ENCODE measurements around the gene PPP1R15A. TPM values are rescaled to one million over a fixed set of nuclear protein-coding genes. Genes with fewer than 3 reads are reported as not detected.

Gene PPP1R15A
- total and polyA plus RNA-seq, 2 of the 8 experiments (the other 6 are each of a cell fraction or from before 2014, with no cell fraction given) = 4.1 to 14.0 TPM

DNA sequence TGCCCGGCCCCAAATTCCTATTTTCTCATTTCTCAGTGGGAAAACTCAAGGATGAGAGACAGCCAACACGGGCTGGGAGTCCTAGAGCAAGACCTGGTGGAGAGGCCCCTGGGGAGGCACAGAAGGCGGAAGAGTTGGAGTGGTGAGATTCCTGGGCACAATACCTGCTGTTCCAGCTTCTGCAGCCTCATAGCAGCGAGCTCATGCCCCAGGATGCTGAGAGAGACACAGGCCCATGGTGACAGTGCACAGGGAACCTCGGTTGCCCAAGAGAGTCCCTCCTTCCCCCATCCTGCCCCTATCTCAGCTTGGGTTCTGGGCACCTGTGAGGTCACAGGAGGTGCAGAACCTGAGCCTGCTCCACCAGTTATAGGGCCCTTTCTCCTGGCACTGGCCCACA lies 25.0 kb downstream of the PPP1R15A start:
- CTCF ChIA-PET (ENCODE audit: partially characterized antibody) = interaction anchor here (0.6 to 2.1 kb wide), 6 partner anchors 24 to 221 kb away, joined by 3 to 9 read pairs (median 3); partner anchors contain the start of genes CGB7 and DHDH

More for the DNA sequence above, 25.0 kb downstream of the PPP1R15A start:
- POLR2A ChIA-PET (ENCODE audit: partially characterized antibody) = interaction anchor here (1.1 to 5.8 kb wide), 5 partner anchors 12 to 158 kb away, joined by 3 to 75 read pairs (median 4); partner anchors contain the start of genes FTL and PPP1R15A
- Histone ChIP-seq H3K18ac (ENCODE audit: extremely low read depth, low read length) (no peak overlapping the region), H3K79me1 (ENCODE audit: low read depth, low read length) (no peaks in the 10 kb centered on the region), H4K91ac (replicated peaks; ENCODE audit: insufficient read length, low read length) (no peak overlapping the region), H3K14ac (ENCODE audit: insufficient read length) (no peak overlapping the region), H4K8ac (ENCODE audit: extremely low read depth, insufficient read depth, low read length) (no peak overlapping the region), H3K36me3 (ENCODE audit: control insufficient read depth in 2 of 4, insufficient read depth in 4 of 4, low read length in 3 of 4) (0 out of 8 replicates have a peak, but pooled peaks cover 0 to 3% (median under 1%) of the 10 kb centered on the region in 4 experiments), H4K20me1 (replicated peaks in 1 of 2; ENCODE audit: control insufficient read depth in 1 of 2, insufficient read depth in 2 of 2, low read length in 2 of 2) (peaks cover 0 to 1% of the 10 kb centered on the region in 2 experiments), H2BK120ac (replicated peaks; ENCODE audit: low read depth, low read length) (no peak overlapping the region), H2BK12ac (ENCODE audit: low read depth, low read length) (no peak overlapping the region), H2AFZ (ENCODE audit: low read length) (no peak overlapping the region), H3K79me2 (ENCODE audit: control insufficient read depth in 1 of 2, insufficient read depth in 2 of 2, low read length in 2 of 2) (peaks cover 0 to 10% of the 10 kb centered on the region in 2 experiments; a peak in 1 of 4 replicates), H3K9me3 (ENCODE audit: insufficient read depth in 2 of 2, low read depth in 1 of 2, low read length in 1 of 2) (no peaks in the 10 kb centered on the region), H2AK5ac (ENCODE audit: low read depth, low read length) (no peak overlapping the region), H3K56ac (replicated peaks; ENCODE audit: insufficient read length, low read depth, low read length) (no peak overlapping the region), H3K23ac (ENCODE audit: insufficient read length) (no peak overlapping the region), H4K5ac (ENCODE audit: insufficient read length, low read depth, low read length) (no peak overlapping the region), H2BK15ac (ENCODE audit: low read length) (no peak overlapping the region), H3K4me3 (ENCODE audit: extremely low read depth in 1 of 4, insufficient read depth in 2 of 4, low read depth in 3 of 4, low read length in 4 of 4) (no peak overlapping the region), H3K23me2 (ENCODE audit: low read depth, low read length) (peaks cover 3% of the 10 kb centered on the region; the same call in 1 of the 2 replicates), H2BK20ac (ENCODE audit: low read length) (no peak overlapping the region), H3K9ac (replicated peaks in 1 of 4; ENCODE audit: extremely low read depth in 1 of 4, low read depth in 3 of 4, low read length in 3 of 4) (no peak overlapping the region), H3K4me1 (replicated peaks in 1 of 4; ENCODE audit: control insufficient read depth in 3 of 4, insufficient read depth in 4 of 4, low read length in 3 of 4) (peaks cover 0 to 4% (median 0%) of the 10 kb centered on the region in 4 experiments; a peak in 4 of 7 replicates), H2BK5ac (ENCODE audit: low read depth, low read length) (no peak overlapping the region; the same call in 1 of the 2 replicates), H3K4ac (replicated peaks; ENCODE audit: insufficient read length, low read depth, low read length) (peak overlapping the region; percentile 78), H3K27me3 (replicated peaks in 1 of 4; ENCODE audit: control insufficient read depth in 3 of 4, extremely low read depth in 1 of 4, insufficient read depth in 3 of 4, low read length in 3 of 4) (no peaks in the 10 kb centered on the region), H3K27ac (ENCODE audit: low read depth, low read length) (no peak overlapping the region), H3K4me2 (ENCODE audit: insufficient read depth in 1 of 2, low read depth in 2 of 2, low read length in 2 of 2) (no peak overlapping the region)
- TF ChIP-seq GTF2F1 (IDR thresholded peaks at IDR 0.05; ENCODE audit: borderline replicate concordance, low read depth, low read length) = no peak
- TF ChIP-seq SIX5 (IDR thresholded peaks at IDR 0.05; ENCODE audit: low read depth, low read length) = no peak
- TF ChIP-seq BRCA1 (IDR thresholded peaks at IDR 0.05; ENCODE audit: low read depth, low read length) = no peak
- no peak for TF ChIP-seq MAFK (IDR thresholded peaks at IDR 0.05; ENCODE audit: low read depth, low read length)
- TF ChIP-seq CHD1 (IDR thresholded peaks at IDR 0.05; ENCODE audit: low read depth, low read length) = no peak
- TF ChIP-seq SIRT6 (IDR thresholded peaks at IDR 0.05; ENCODE audit: low read length) = no peak
- TF ChIP-seq CEBPB (IDR thresholded peaks at IDR 0.05; ENCODE audit: low read depth, low read length) = no peak
- no peak for TF ChIP-seq JUND (IDR thresholded peaks at IDR 0.05; ENCODE audit: low read length)
- TF ChIP-seq EZH2 (IDR thresholded peaks at IDR 0.05; ENCODE audit: low read depth, low read length, severe bottlenecking) = no peak
- no peak for TF ChIP-seq SIN3A (conservative IDR thresholded peaks at IDR 0.05 in 1 of 2, IDR thresholded peaks at IDR 0.05 in 1 of 2; ENCODE audit: low read depth in 1 of 2, low read length in 2 of 2)
- no peak for TF ChIP-seq EP300 (IDR thresholded peaks at IDR 0.05; ENCODE audit: borderline replicate concordance in 1 of 2, low read depth in 2 of 2, low read length in 2 of 2)
- TF ChIP-seq SUZ12 (IDR thresholded peaks at IDR 0.05; ENCODE audit: low read length) = no peak
- TF ChIP-seq RXRA (IDR thresholded peaks at IDR 0.05; ENCODE audit: insufficient read depth, low read depth, low read length) = no peak
- DNase-seq (ENCODE audit: low read depth in 1 of 2, low spot score in 2 of 2) (no peak), FAIRE-seq (no peak)
- WGBS, 2 experiments (ENCODE audit: extremely low coverage in 1 of 2, insufficient coverage in 1 of 2, insufficient read length in 1 of 2, insufficient replicate concordance in 2 of 2, low coverage in 1 of 2, low lambda C conversion rate in 2 of 2, missing lambda C conversion rate in 1 of 2) = 85% methylated on average over 5 of the region's 5 CpGs; no CpG with 5 or more reads in 1 of the 2 experiments

All from H1 (cell line).